Left cardiac atrium (tissue), 4 donors: Measurements from ENCODE around the gene CD70. TPM values are rescaled to one million over a fixed set of nuclear protein-coding genes. Genes with fewer than 3 reads are reported as not detected.

Source experiments
- ATAC-seq, 2 donors: fragments of 200-7000 bp; cut with Tn5 transposase; one replicate each; pipeline ENCODE4 v1.9.1; 2020; ENCODE audit warnings: mild to moderate bottlenecking in 2 of 2, moderate library complexity in 2 of 2
- DNase-seq: peaks from one replicate; pipeline ENCODE4 v3.0.0-alpha.2; 2020
- intact Hi-C, 2 donors: fragments of 100-400 bp; cut with DNase I; formaldehyde crosslinking; loops; one replicate each; pipeline versions ENCODE4 v1.14.1 to v1.15.1; 2022 to 2023
- total RNA-seq, 2 donors: library from RNA; stranded (reverse); fragmentation: NEBNext Ultra II Directional; extraction: Animal tissue kit (Norgen Biotek cat#: 25700); gene quantifications; one replicate each; pipeline ENCODE4 v1.2.1, GENCODE V29; 2021
- donor health status: DM: no; HTN: yes; CAD: no.
- donor health status: DM: no; HTN: yes; CAD: no; lungs with severe emphysema.
- donor health status: DM: yes; HTN: yes; CAD: no.
- donor health status: Dilated cardiomyopathy.

The CD70 gene
- total RNA-seq, 2 donors from 2014 or later: not detected

- intact Hi-C loops: no loop called here
Observed at GRCh38 chr19:6540918-6541689, 49.8 kb downstream of the CD70 start.

GRCh38 chr19:6539514-6539913, 51.4 kb downstream of the CD70 start:
- intact Hi-C loops: no loop called here
- ATAC-seq: no peak

More at GRCh38 chr19:6540918-6541689, 49.8 kb downstream of the CD70 start:
- DNase-seq: no peak
- no peak for ATAC-seq

More at GRCh38 chr19:6539514-6539913, 51.4 kb downstream of the CD70 start:
- no peak for DNase-seq

Other genes starting within 250 kb of the CD70 start
- 10 to 100 TPM; 65.7 to 71.7 TPM for gene CLPP, start 229.6 kb downstream of the CD70 start, total RNA-seq
- 100 to 1,000 TPM in 1 of 2 donors, 10 to 100 TPM in 1; 93.7 to 107 TPM for gene ALKBH7, start 218.4 kb downstream of the CD70 start, total RNA-seq
- 1 to 10 TPM in 1 of 2 donors, under 1 TPM in 1; 0.92 to 1.1 TPM for gene PSPN, start 215.2 kb downstream of the CD70 start, total RNA-seq
- 10 to 100 TPM; 29.6 to 33.0 TPM for gene GTF2F1, start 198.0 kb downstream of the CD70 start, total RNA-seq
- 100 to 1,000 TPM in 1 of 2 donors, 10 to 100 TPM in 1; 99.3 to 135 TPM for gene KHSRP, start 166.3 kb downstream of the CD70 start, total RNA-seq
- gene SLC25A41, start 157.4 kb downstream of the CD70 start, total RNA-seq: under 1 TPM; 0.18 TPM
- 10 to 100 TPM; 58.8 to 69.2 TPM for gene SLC25A23, start 131.4 kb downstream of the CD70 start, total RNA-seq
- not detected for gene CRB3, start 126.9 kb downstream of the CD70 start, total RNA-seq
- gene DENND1C, start 109.4 kb downstream of the CD70 start, total RNA-seq: 1 to 10 TPM; 1.1 to 1.9 TPM
- gene TUBB4A, start 88.8 kb downstream of the CD70 start, total RNA-seq: 1 to 10 TPM in 1 of 2 donors, under 1 TPM in 1; 0.94 to 4.2 TPM
- under 1 TPM; 0.29 to 0.71 TPM for gene TNFSF9, start 60.1 kb downstream of the CD70 start, total RNA-seq
- gene TNFSF14, start 79.0 kb upstream of the CD70 start, total RNA-seq: 1 to 10 TPM; 2.1 to 3.2 TPM
- gene C3, start 129.5 kb upstream of the CD70 start, total RNA-seq: 1,000 to 10,000 TPM in 1 of 2 donors, 100 to 1,000 TPM in 1; 373 to 1,073 TPM
- gene GPR108, start 146.4 kb upstream of the CD70 start, total RNA-seq: 10 to 100 TPM; 25.7 to 35.4 TPM
- 10 to 100 TPM; 67.5 to 74.0 TPM for gene TRIP10, start 148.5 kb upstream of the CD70 start, total RNA-seq
- under 1 TPM; 0.47 to 0.65 TPM for gene SH2D3A, start 176.3 kb upstream of the CD70 start, total RNA-seq
- gene VAV1, start 181.6 kb upstream of the CD70 start, total RNA-seq: 1 to 10 TPM; 3.9 to 7.4 TPM